ENCODE results near the gene SRPRB.

The SRPRB gene

GRCh38 chr3:133825969-133826727, 20.5 kb downstream of the SRPRB start:
- in situ Hi-C loops (cut with HindIII; ENCODE audit: low sequenced_read_pairs), result no loop called here

DNA sequence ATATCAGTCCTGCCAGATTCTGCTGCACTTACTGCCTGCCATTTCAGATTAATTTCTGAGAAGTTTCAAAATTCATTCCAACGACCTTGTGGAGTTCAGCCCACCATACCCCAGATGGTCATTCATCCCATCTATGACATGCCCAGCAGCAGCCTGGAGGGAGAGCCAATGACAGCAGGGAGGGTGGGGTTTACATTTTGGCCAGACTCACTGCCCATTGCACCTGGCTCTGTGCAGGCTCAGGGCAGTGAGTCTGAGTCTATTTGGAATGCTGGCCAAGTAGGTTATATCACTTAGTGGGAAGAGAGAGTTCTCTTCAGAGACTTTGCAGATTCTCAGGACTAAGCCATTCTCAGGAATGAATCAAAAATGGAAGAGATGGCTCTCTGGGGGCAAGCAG, 21.5 kb downstream of the SRPRB start:
- in situ Hi-C loops (cut with HindIII; ENCODE audit: low sequenced_read_pairs), result no loop called here

GRCh38 chr3:133827684-133828083, 22.1 kb downstream of the SRPRB start:
- in situ Hi-C loops (cut with HindIII; ENCODE audit: low sequenced_read_pairs), result no loop called here

GRCh38 chr3:133828576-133829309, 23.1 kb downstream of the SRPRB start:
- in situ Hi-C loops (cut with HindIII; ENCODE audit: low sequenced_read_pairs), result no loop called here

- in situ Hi-C loops (cut with HindIII; ENCODE audit: low sequenced_read_pairs), result no loop called here
Observed at GRCh38 chr3:133829310-133829707, 23.7 kb downstream of the SRPRB start.

DNA sequence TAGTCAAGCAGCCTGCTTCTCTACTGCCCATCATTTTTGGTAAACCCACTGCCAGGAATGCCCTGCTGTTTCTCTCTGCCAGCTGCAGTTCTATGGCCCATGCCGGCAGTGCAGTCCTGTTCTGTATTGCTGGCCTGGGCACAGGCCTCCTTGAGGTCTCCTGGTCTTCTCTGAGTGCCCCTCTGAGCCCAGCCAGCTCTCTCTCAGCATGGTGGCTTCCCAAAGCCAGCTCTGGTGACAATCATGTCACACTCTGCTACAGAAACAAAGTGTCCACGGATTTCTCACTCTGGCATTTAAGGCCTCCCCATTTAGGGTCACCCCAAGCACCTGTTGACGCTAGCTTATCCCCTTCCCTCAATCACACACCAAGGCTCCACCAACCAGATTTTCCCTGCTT, 24.5 kb downstream of the SRPRB start:
- in situ Hi-C loops (cut with HindIII; ENCODE audit: low sequenced_read_pairs), result no loop called here

GRCh38 chr3:133831966-133832801, 26.6 kb downstream of the SRPRB start:
- in situ Hi-C loops (cut with HindIII; ENCODE audit: low sequenced_read_pairs), result no loop called here

GRCh38 chr3:133832802-133833144, 27.2 kb downstream of the SRPRB start:
- in situ Hi-C loops (cut with HindIII; ENCODE audit: low sequenced_read_pairs), result no loop called here

- in situ Hi-C loops (cut with HindIII; ENCODE audit: low sequenced_read_pairs), result no loop called here
Observed at GRCh38 chr3:133833267-133833666, 27.7 kb downstream of the SRPRB start.

- in situ Hi-C loops (cut with HindIII; ENCODE audit: low sequenced_read_pairs), result no loop called here
Observed at GRCh38 chr3:133833880-133834620, 28.4 kb downstream of the SRPRB start.

GRCh38 chr3:133834621-133835417, 29.2 kb downstream of the SRPRB start:
- in situ Hi-C loops (cut with HindIII; ENCODE audit: low sequenced_read_pairs), result no loop called here

GRCh38 chr3:133835418-133835743, 29.8 kb downstream of the SRPRB start:
- in situ Hi-C loops (cut with HindIII; ENCODE audit: low sequenced_read_pairs), result no loop called here

DNA sequence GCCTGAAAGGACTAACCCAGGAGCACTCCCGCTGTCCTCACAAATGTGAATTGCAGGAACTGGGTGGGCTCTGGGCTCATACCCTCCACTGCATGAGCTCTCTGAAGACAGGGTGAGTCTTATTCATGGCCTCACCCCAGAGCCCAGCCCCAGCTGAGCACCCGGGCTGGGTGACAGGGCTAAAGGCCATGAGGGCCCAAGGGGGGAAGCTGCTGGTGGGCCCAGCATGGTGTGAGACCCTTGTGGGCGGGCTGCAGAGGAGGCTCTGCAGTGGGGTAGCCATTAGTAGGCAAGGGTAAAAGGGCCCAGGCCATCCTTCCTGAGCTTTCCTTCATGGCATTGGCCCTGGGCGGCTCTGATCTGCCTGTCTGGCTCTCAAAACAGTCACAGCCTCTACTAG, 30.3 kb downstream of the SRPRB start:
- in situ Hi-C loops (cut with HindIII; ENCODE audit: low sequenced_read_pairs), result no loop called here

GRCh38 chr3:133836497-133837158, 31.0 kb downstream of the SRPRB start:
- in situ Hi-C loops (cut with HindIII; ENCODE audit: low sequenced_read_pairs), result no loop called here

DNA sequence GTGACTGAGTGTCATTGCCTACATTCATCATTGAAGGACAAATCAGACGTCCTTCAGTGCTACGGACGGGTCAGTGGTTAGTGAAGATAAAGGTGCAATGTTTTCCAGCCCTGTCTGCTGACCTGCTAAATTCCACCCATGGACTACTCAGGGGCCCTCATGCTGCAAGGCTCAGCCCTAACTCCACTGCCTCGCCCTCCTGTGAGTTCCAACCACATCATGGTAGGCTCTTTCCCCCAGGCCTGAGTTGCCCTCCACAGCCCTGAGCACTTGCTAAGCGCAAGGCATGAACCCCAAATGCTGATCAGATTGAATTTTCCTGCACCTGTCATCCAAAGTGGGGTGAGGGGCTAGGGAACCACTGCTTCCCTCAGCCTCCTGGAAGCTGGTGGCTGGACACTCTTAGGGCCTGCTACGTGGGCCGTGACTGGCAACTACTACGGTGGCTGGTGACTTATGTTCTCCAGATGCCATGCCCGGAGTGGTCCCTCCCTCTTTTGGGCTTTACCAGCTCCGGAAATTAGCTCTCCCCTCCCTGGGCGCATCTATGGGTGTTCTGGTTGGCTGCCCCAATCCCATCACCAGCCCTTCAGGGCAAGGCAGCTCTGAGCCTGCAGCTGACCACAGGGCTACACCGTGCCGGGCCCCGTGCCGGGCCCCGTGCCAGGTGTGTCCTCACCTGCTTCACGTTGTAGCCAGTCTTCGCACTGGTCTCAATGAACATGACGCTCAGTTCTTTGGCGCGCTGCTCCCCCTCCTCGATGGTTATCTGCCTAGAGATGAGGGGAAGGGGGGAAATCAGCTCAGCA, 32.1 kb downstream of the SRPRB start:
- in situ Hi-C loops (cut with HindIII; ENCODE audit: low sequenced_read_pairs), result no loop called here

- in situ Hi-C loops (cut with HindIII; ENCODE audit: low sequenced_read_pairs), result no loop called here
Observed at GRCh38 chr3:133838296-133838789, 32.7 kb downstream of the SRPRB start.

DNA sequence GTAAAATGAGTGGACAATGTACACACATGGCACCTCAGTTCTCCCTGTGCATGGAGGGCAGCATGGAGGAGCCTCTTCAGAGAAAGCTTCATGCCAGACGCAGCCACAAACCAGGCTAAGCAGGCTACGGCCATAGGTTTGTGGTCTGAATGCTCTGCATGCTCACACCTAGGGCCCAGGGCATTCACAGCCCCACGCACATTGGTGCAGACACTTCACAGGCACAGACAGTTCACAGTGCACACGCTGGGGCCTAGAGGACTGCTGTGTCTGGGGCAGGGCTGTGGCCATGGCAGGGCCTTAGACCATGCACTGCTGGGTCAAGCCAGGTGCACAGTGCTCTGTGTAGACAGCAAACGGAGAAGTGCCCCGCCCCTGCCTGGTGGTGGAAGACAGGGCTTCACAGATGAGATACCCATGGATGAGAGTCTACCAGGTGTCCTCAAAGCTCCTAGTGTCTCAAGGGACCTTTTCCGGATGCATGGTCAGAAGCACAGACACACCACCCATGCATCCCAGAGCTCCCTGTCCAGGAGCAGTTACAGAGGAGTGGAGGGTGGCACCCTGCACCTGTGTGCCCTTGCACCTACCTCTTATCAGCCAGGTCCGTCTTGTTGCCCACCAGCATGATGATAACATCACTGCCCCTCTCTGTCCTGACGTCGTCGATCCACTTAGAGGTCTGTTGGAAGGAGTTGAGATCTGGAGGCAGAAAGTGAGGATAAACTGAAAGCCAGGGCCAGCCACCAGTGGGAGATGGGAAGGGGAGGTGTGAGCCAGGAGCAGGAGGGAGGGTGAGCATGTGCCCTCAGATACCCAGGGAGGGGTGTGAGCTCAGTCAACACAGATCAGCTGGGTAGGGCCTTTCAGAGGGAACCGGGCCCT, 33.5 kb downstream of the SRPRB start:
- in situ Hi-C loops (cut with HindIII; ENCODE audit: low sequenced_read_pairs), result no loop called here

Data from DLD1 (cell line).